ENCODE results near the gene CNGA2. TPM values are rescaled to one million over a fixed set of nuclear protein-coding genes. Genes with fewer than 3 reads are reported as not detected.

CNGA2 gene
- total and polyA plus RNA-seq, 10 of the 15 experiments (the other 5 are each of a cell fraction or from before 2014, with no cell fraction given) = not detected

DNA sequence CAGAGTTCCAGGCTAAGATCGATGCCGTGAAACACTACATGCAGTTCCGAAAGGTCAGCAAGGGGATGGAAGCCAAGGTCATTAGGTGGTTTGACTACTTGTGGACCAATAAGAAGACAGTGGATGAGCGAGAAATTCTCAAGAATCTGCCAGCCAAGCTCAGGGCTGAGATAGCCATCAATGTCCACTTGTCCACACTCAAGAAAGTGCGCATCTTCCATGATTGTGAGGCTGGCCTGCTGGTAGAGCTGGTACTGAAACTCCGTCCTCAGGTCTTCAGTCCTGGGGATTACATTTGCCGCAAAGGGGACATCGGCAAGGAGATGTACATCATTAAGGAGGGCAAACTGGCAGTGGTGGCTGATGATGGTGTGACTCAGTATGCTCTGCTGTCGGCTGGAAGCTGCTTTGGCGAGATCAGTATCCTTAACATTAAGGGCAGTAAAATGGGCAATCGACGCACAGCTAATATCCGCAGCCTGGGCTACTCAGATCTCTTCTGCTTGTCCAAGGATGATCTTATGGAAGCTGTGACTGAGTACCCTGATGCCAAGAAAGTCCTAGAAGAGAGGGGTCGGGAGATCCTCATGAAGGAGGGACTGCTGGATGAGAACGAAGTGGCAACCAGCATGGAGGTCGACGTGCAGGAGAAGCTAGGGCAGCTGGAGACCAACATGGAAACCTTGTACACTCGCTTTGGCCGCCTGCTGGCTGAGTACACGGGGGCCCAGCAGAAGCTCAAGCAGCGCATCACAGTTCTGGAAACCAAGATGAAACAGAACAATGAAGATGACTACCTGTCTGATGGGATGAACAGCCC, 9.3 kb downstream of the CNGA2 start (continued):
- no peak for TF ChIP-seq ZBTB11 (CRISPR knock-in tag; IDR thresholded peaks at IDR 0.05)
- no peak for TF ChIP-seq PAX5 (IDR thresholded peaks at IDR 0.05; ENCODE audit: borderline replicate concordance, low read depth, low read length)
- TF ChIP-seq MEF2A (IDR thresholded peaks at IDR 0.05; ENCODE audit: insufficient read depth, low read depth, low read length) = no peak
- TF ChIP-seq NR2C1 (IDR thresholded peaks at IDR 0.05) = no peak
- no peak for TF ChIP-seq REST (IDR thresholded peaks at IDR 0.05; ENCODE audit: low read depth, low read length)

All from GM12878 (cell line).